Measurements from ENCODE around the gene UBE2J2.

DNA sequence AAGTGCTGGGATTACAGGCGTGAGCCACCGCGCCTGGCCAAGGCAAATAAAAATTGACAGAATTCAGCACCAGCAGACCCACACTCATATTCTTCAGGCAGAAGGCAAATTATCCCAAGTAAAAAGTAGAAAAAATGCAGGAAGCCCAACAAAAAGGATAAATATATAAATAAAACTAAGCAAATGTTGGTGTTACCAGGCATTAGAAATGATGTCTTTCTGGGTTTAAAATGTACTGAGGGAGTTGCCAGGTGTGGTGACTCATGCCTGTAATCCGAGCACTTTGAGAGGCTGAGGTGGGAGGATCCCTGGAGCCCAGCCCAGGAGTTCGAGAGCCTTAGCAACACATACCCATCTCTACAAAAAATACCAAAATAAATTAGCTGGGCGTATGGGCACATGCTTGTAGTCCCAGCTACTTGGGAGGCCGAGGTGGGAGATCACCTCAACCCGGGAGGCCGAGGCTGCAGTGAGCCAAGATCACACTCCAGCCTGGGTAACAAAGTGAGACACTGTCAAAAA is 44.5 kb upstream of the UBE2J2 start:
- TF ChIP-seq CTCF (IDR thresholded peaks at IDR 0.05; ENCODE audit: poor library complexity, severe bottlenecking) (no peak), RAD21 (conservative IDR thresholded peaks at IDR 0.05) (no peak), EZH2 (IDR thresholded peaks at IDR 0.05; ENCODE audit: borderline replicate concordance, insufficient read depth, low read length, poor library complexity, severe bottlenecking) (no peak), SMC3 (conservative IDR thresholded peaks at IDR 0.05; ENCODE audit: poor library complexity) (no peak), EP300 (conservative IDR thresholded peaks at IDR 0.05; ENCODE audit: poor library complexity, severe bottlenecking) (no peak), REST (IDR thresholded peaks at IDR 0.05; ENCODE audit: borderline replicate concordance) (no peak), MXI1 (conservative IDR thresholded peaks at IDR 0.05; ENCODE audit: poor library complexity, severe bottlenecking) (no peak)

All from neural cell (in vitro differentiated cells).